IMR-90 (cell line): ENCODE measurements around the gene MEGF11. TPM values are rescaled to one million over a fixed set of nuclear protein-coding genes. Genes with fewer than 3 reads are reported as not detected.

Experiments used
- ATAC-seq: fragments of 200-7000 bp; cut with Tn5 transposase; 2 replicates; pipeline ENCODE4 v1.9.1; 2020; ENCODE audit warnings: low read depth, mild to moderate bottlenecking, moderate library complexity
- BruUV-seq: library from RNA; stranded (reverse); fragments of 400-500 nt; replicated peaks from 2 replicates; lab custom pipeline; 2021; lab: Mats Ljungman, UMichigan
- CTCF ChIA-PET: fragments of 300-600 bp; formaldehyde crosslinking; extraction: SDS; loops from one replicate; lab custom pipeline; 2021; ENCODE audit warnings: antibody characterized with exemption; lab: Yijun Ruan, JAX
- POLR2A ChIA-PET: fragments of 300-600 bp; sonication (Branson Sonifier 250); formaldehyde crosslinking; loops from one replicate; lab custom pipeline; 2022; ENCODE audit warnings: antibody characterized with exemption; ENCODE audit not compliant: unreplicated experiment; lab: Charles Lee
- DNase-seq: peaks from one replicate; pipeline ENCODE4 v3.0.0; 2013
- H2AFZ ChIP-seq: replicated peaks from 2 replicates; pipeline ENCODE3; 2013; ENCODE audit warnings: low read length, mild to moderate bottlenecking; ENCODE audit not compliant: poor library complexity
- H2AK5ac ChIP-seq: 2 replicates; pipeline ENCODE4 v1.6.1; 2013; ENCODE audit warnings: low read depth, low read length, inconsistent platforms
- H2AK9ac ChIP-seq: replicated peaks from 2 replicates; pipeline ENCODE3; 2013; ENCODE audit warnings: mild to moderate bottlenecking, low read depth, low read length, moderate library complexity; ENCODE audit not compliant: poor library complexity
- H2BK120ac ChIP-seq: 2 replicates; pipeline ENCODE4 v1.6.1; 2013; ENCODE audit warnings: low read depth, low read length, inconsistent platforms
- H2BK15ac ChIP-seq: 3 replicates; pipeline ENCODE4 v1.6.1; 2013; ENCODE audit warnings: low read depth, low read length, inconsistent platforms
- H2BK20ac ChIP-seq: 2 replicates; pipeline ENCODE4 v1.6.1; 2013; ENCODE audit warnings: low read depth, mild to moderate bottlenecking, inconsistent platforms, low read length, moderate library complexity
- H2BK5ac ChIP-seq: 2 replicates; pipeline ENCODE4 v1.6.1; 2013; ENCODE audit warnings: mild to moderate bottlenecking, low read depth, low read length, inconsistent platforms; ENCODE audit not compliant: poor library complexity, severe bottlenecking
- H3K14ac ChIP-seq: replicated peaks from 2 replicates; pipeline ENCODE4 v1.6.1; 2013; ENCODE audit warnings: low read depth, low read length, inconsistent platforms
- H3K18ac ChIP-seq: 2 replicates; pipeline ENCODE4 v1.6.1; 2013; ENCODE audit warnings: low read depth, low read length, control low read depth
- H3K23ac ChIP-seq: 2 replicates; pipeline ENCODE4 v1.6.1; 2013; ENCODE audit warnings: low read depth, low read length, inconsistent platforms
- H3K27ac ChIP-seq: 2 replicates; pipeline ENCODE4 v1.5.1; 2013; ENCODE audit warnings: mild to moderate bottlenecking, control low read depth, low read length; ENCODE audit not compliant: insufficient read depth
- H3K27me3 ChIP-seq: 2 replicates; pipeline ENCODE4 v1.6.1; 2013; ENCODE audit warnings: low read length; ENCODE audit not compliant: control insufficient read depth, insufficient read depth
- H3K36me3 ChIP-seq: 2 replicates; pipeline ENCODE4 v1.6.1; 2013; ENCODE audit warnings: low read length, mixed read lengths; ENCODE audit not compliant: control insufficient read depth, insufficient read depth
- H3K4ac ChIP-seq: 2 replicates; pipeline ENCODE4 v1.6.1; 2013; ENCODE audit warnings: low read depth, low read length, inconsistent platforms
- H3K4me1 ChIP-seq: 2 replicates; pipeline ENCODE4 v1.6.1; 2013; ENCODE audit warnings: low read length, mixed read lengths; ENCODE audit not compliant: control insufficient read depth, insufficient read depth
- H3K4me2 ChIP-seq: 2 replicates; pipeline ENCODE4 v1.6.1; 2013; ENCODE audit warnings: low read depth, mild to moderate bottlenecking, control low read depth, low read length, moderate library complexity
- H3K4me3 ChIP-seq: 2 replicates; pipeline ENCODE4 v1.5.1; 2013; ENCODE audit warnings: low read depth, mild to moderate bottlenecking, control low read depth, low read length, moderate library complexity; ENCODE audit not compliant: insufficient read depth
- H3K56ac ChIP-seq: 2 replicates; pipeline ENCODE4 v1.6.1; 2013; ENCODE audit warnings: low read length, inconsistent platforms; ENCODE audit not compliant: insufficient read depth; ENCODE audit errors: extremely low read depth
- H3K79me1 ChIP-seq, 2 experiments: 2 replicates each; pipeline ENCODE4 v1.6.1; 2013; ENCODE audit warnings: low read length in 2 of 2, inconsistent platforms in 1 of 2, low read depth in 1 of 2
- H3K9ac ChIP-seq: 2 replicates; pipeline ENCODE4 v1.6.1; 2013; ENCODE audit warnings: low read depth, low read length, control low read depth
- H3K9me1 ChIP-seq: 2 replicates; pipeline ENCODE4 v1.6.1; 2013; ENCODE audit warnings: low read length, inconsistent platforms; ENCODE audit not compliant: insufficient read depth
- H3K9me3 ChIP-seq: 2 replicates; pipeline ENCODE4 v1.6.1; 2013; ENCODE audit warnings: low read length; ENCODE audit not compliant: control insufficient read depth, insufficient read depth
- H4K20me1 ChIP-seq: 2 replicates; pipeline ENCODE4 v1.6.1; 2013; ENCODE audit warnings: low read length, inconsistent platforms; ENCODE audit not compliant: insufficient read depth
- H4K5ac ChIP-seq: 2 replicates; pipeline ENCODE4 v1.6.1; 2013; ENCODE audit warnings: mild to moderate bottlenecking, low read depth, low read length, control low read depth
- H4K8ac ChIP-seq, 2 experiments: 2 replicates each; pipeline ENCODE4 v1.6.1; 2013; ENCODE audit warnings: low read depth in 2 of 2, low read length in 2 of 2, control low read depth in 1 of 2, inconsistent platforms in 1 of 2
- H4K91ac ChIP-seq: 2 replicates; pipeline ENCODE4 v1.6.1; 2013; ENCODE audit warnings: low read depth, low read length, inconsistent platforms; ENCODE audit not compliant: insufficient read depth
- CEBPB ChIP-seq: IDR thresholded peaks from 2 replicates; pipeline ENCODE4 v1.6.1; 2012; ENCODE audit warnings: low read depth, low read length, improper control_type of control experiment
- MXI1 ChIP-seq: IDR thresholded peaks from 2 replicates; pipeline ENCODE4 v1.6.1; 2012; ENCODE audit warnings: low read depth, mild to moderate bottlenecking, low read length, moderate library complexity, borderline replicate concordance
- NFE2L2 ChIP-seq: fragments of 150-350 bp; IDR thresholded peaks from 2 replicates; pipeline ENCODE4 v1.6.1; 2016; ENCODE audit warnings: low read depth, mild to moderate bottlenecking, low read length
- POLR2A ChIP-seq: IDR thresholded peaks from 2 replicates; pipeline ENCODE4 v1.6.1; 2012; ENCODE audit warnings: mild to moderate bottlenecking, low read depth, low read length
- RAD21 ChIP-seq: IDR thresholded peaks from 2 replicates; pipeline ENCODE4 v1.6.1; 2012; ENCODE audit warnings: low read length, improper control_type of control experiment
- USF2 ChIP-seq: fragments of 150-350 bp; IDR thresholded peaks from 2 replicates; pipeline ENCODE4 v1.6.1; 2017; ENCODE audit warnings: mild to moderate bottlenecking, antibody characterized with exemption, low read length, low read depth
- WGBS, 2 experiments: methylation state at CpG; one replicate each; pipeline versions ENCODE4 v1.1.5 to v1.1.7; 2013; ENCODE audit warnings: missing lambda C conversion rate in 2 of 2; ENCODE audit not compliant: insufficient read length in 1 of 2; ENCODE audit errors: extremely low coverage in 2 of 2; 5-methylcytosine and 5-hydroxymethylcytosine counted together
- dilution Hi-C: fragments of 300-500 bp; cut with HindIII; formaldehyde crosslinking; loops from one replicate; pipeline ENCODE4 v1.14.3; 2018; ENCODE audit warnings: low sequenced_read_pairs; ENCODE audit not compliant: unreplicated experiment
- in situ Hi-C: fragments of 300-500 bp; cut with MboI; formaldehyde crosslinking; loops from 3 replicates; pipeline ENCODE4 v1.14.3; 2019; ENCODE audit warnings: low sequenced_read_pairs, inconsistent platforms, mixed read lengths
- intact Hi-C: fragments of 100-400 bp; cut with micrococcal nuclease; formaldehyde crosslinking; loops from 2 replicates; pipeline ENCODE4 v1.10.0; 2022
- polyA plus RNA-seq, 3 experiments: library from polyadenylated mRNA; depleted of rRNA; stranded (reverse); fragments of >200 nt; gene quantifications; 2 replicates each; pipeline ENCODE4 v1.2.3, GENCODE V29; 2012; ENCODE audit warnings: low replicate concordance in 1 of 3
- total RNA-seq: library from RNA; depleted of rRNA; stranded (reverse); fragments of >200 nt; gene quantifications from 2 replicates; pipeline ENCODE4 v1.2.3, GENCODE V29; 2012
- TF ChIP-seq, protein P1 (sequence below): conservative IDR thresholded peaks from 2 replicates; pipeline ENCODE4 v1.5.1; 2012; ENCODE audit warnings: mild to moderate bottlenecking, low read depth, low read length, improper control_type of control experiment

MEGF11 gene
- total and polyA plus RNA-seq, 2 of the 4 experiments (the other 2 are of a cell fraction) = not detected

- Histone ChIP-seq H3K4ac (no peak overlapping the region), H2AK5ac (no peak overlapping the region), H2AFZ (no peak overlapping the region), H3K79me1 (no peaks in the 10 kb centered on the region), H3K4me2 (no peak overlapping the region), H3K9me3 (no peaks in the 10 kb centered on the region), H4K5ac (no peak overlapping the region), H3K18ac (no peak overlapping the region), H2AK9ac (no peak overlapping the region), H3K9me1 (no peaks in the 10 kb centered on the region), H3K56ac (no peak overlapping the region), H2BK120ac (no peak overlapping the region), H3K36me3 (no peaks in the 10 kb centered on the region), H4K91ac (no peak overlapping the region), H3K4me3 (no peak overlapping the region), H2BK15ac (no peak overlapping the region), H3K4me1 (no peaks in the 10 kb centered on the region), H2BK5ac (no peak overlapping the region), H4K20me1 (no peaks in the 10 kb centered on the region), H4K8ac (no peak overlapping the region), H3K27me3 (peaks cover 41% of the 10 kb centered on the region), H3K9ac (no peak overlapping the region), H3K14ac (no peak overlapping the region), H3K27ac (no peak overlapping the region), H2BK20ac (no peak overlapping the region), H3K23ac (no peak overlapping the region)
- 30% methylated on average over 2 of the region's 3 CpGs; no CpG with 5 or more reads in 1 of the 2 experiments for WGBS, 2 experiments
- no peak for DNase-seq
- TF ChIP-seq, protein P1, sequence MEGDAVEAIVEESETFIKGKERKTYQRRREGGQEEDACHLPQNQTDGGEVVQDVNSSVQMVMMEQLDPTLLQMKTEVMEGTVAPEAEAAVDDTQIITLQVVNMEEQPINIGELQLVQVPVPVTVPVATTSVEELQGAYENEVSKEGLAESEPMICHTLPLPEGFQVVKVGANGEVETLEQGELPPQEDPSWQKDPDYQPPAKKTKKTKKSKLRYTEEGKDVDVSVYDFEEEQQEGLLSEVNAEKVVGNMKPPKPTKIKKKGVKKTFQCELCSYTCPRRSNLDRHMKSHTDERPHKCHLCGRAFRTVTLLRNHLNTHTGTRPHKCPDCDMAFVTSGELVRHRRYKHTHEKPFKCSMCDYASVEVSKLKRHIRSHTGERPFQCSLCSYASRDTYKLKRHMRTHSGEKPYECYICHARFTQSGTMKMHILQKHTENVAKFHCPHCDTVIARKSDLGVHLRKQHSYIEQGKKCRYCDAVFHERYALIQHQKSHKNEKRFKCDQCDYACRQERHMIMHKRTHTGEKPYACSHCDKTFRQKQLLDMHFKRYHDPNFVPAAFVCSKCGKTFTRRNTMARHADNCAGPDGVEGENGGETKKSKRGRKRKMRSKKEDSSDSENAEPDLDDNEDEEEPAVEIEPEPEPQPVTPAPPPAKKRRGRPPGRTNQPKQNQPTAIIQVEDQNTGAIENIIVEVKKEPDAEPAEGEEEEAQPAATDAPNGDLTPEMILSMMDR = no peak
- TF ChIP-seq NFE2L2 = no peak
- TF ChIP-seq CEBPB = no peak
- no peak for TF ChIP-seq USF2
- TF ChIP-seq RAD21 = no peak
- no peak for TF ChIP-seq POLR2A
- TF ChIP-seq MXI1 = no peak
- in situ Hi-C loops (no loop called here), intact Hi-C loops (no loop called here), dilution Hi-C loops (no loop called here)
- ChIA-PET CTCF (interaction anchor here (0.6 kb wide), 1 partner anchor 11 kb away, joined by 3 read pairs; no protein-coding TSS in a partner anchor), POLR2A (no interaction called here)
- BruUV-seq = no TSS peak
- no peak for ATAC-seq
Measured at GRCh38 chr15:66053991-66054390, 199.6 kb downstream of the MEGF11 start.
